ENCODE measurements around the gene PPM1J.

The PPM1J gene

DNA sequence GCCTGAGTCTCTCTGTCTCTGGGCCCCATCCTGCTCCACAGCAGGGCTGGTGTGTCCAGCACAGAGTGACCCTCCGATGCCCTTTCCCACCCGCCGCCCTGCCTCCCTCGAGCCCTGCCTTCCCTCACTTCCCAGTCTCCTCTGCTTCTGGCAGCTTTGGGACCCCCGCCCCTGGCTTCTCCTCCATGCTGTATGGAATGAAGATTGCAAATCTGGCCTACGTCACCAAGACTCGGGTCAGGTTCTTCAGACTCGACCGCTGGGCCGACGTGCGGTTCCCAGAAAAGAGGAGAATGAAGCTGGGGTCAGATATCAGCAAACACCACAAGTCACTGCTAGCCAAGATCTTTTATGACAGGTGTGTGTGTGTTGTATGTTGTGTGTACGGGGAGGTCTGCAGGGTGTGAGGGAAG, 26.3 kb downstream of the PPM1J start:
- no peak for DNase-seq (ENCODE audit: low read depth in 2 of 2)

DNA sequence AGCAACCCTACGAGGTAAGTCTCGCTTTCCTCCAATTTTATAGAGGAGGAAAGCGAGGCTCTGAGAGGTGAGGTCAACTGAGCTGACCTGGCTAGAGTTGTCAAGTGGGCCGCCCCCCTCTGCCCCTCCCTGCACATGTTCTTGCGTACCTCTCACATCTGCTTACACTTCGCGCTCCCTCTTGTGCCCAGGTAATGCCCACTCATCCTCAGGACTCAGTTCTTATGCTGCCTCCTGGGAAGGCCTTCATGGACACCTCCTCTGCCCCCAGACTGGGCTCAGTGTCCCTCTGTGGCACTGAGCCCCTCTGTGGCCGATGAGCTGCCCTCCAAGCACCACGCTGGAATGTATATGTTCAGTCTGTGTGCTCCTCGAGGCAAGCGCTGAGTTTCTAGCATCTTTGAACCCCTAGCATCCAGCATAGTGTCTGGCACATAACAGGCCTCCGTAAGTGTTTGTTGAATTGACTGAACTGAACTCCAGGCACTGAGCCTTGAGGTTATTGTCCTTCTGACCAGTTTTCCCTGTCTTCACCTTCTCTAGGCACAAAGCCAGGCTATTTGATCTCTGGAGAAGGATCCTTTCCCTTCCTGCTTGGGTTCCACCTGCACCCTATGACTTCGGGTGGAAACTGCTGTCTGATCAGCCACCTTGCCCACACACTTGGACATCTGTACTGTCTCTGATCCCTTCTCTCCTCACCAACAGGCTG, 27.2 kb downstream of the PPM1J start:
- DNase-seq (ENCODE audit: low read depth in 2 of 2): no peak

GRCh38 chr1:112687361-112687760, 27.8 kb downstream of the PPM1J start:
- no peak for DNase-seq (ENCODE audit: low read depth in 2 of 2)

DNA sequence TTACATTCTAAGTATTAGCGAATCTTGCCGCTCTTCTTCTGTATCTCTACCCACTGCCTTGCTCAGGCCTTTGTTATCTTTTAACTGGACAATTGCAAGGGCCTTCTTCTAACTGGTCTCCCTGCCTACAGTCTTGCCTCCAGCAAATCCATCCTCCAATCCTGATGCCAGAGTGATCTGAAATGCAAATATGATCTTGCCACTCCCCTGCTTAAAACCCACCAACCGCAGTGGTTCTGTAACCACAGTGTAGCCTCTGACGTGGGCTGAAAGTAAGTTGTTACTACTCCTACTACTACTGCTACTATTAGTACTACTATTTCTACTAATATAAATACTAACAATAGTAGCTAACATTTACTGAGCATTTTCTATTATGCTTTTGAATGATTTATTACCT, 28.3 kb downstream of the PPM1J start:
- no peak for DNase-seq (ENCODE audit: low read depth in 2 of 2)

GRCh38 chr1:112686417-112686816, 28.7 kb downstream of the PPM1J start:
- no peak for DNase-seq (ENCODE audit: low read depth in 2 of 2)

DNA sequence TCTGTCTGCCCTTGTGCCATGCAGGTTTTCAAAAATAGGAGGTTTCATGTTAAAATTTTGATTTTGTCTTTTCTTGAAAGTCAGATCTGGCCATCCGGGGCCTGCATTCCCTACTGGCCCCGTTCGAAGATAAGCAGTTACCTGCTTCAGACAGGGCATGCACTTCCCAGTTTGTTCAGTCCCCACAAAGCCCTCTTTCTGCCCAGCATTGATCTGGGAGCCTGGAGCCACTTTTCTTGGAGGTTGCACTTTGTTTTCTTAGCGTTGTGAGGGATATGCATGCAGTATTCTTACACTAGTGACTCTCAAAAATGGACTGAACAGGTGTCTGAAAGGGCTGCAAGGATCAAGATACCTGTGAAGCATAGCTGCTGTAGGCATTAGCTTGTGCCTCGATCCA, 29.2 kb downstream of the PPM1J start:
- no peak for DNase-seq (ENCODE audit: low read depth in 2 of 2)

DNA sequence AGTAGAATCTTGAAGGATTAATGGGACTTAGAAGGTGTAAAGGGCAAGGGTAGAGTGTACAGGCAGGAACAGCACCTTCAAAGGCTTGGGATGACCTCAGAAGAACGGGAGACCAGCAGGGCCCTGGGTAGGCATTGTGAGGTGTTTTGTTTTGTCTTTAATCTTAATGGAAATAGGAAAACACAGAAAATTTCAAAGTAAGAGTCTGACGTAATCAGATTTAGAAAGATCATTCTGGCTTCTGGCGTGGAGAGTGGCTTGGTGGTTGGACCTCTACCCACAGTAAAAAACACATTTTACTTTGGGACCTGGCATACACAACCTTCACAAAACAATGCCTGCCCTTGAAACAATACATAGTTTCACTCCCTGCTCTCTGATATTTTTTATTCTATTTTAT, 36.5 kb downstream of the PPM1J start:
- no peak for DNase-seq (ENCODE audit: low read depth in 2 of 2)

DNA sequence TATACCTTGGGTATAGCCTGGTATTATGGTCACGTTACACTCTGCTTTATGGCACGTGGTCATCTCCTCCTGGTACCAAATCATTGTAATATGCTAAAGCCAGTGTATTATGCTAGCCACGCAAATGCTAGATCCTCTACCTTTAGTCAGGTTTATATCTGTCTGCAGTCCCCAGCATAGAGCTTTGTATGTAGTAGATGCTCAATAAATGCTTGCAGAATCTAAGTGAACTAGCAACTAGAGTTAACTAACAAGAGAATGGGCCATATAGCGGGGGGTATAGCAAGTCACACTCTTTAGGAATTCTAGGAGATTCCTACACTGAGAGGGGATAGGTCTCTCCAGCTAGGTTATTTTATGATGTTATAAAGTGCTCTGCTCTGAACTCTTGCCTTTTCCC, 37.6 kb downstream of the PPM1J start:
- DNase-seq (ENCODE audit: low read depth in 2 of 2): no peak

GRCh38 chr1:112676543-112676942, 38.6 kb downstream of the PPM1J start:
- DNase-seq (ENCODE audit: low read depth in 2 of 2): no peak

- DNase-seq (ENCODE audit: low read depth in 2 of 2): no peak
Measured at GRCh38 chr1:112675728-112676381, 39.3 kb downstream of the PPM1J start.

GRCh38 chr1:112674986-112675727, 40.0 kb downstream of the PPM1J start:
- peak in 1 of 2 experiments; percentile 20 for DNase-seq (ENCODE audit: low read depth in 2 of 2)

GRCh38 chr1:112674440-112674985, 40.6 kb downstream of the PPM1J start, which contains the start of gene MOV10:
MOV10 (plus strand) TSS chr1:112674659; CDS start chr1:112674913, 254 bp downstream.
- DNase-seq (ENCODE audit: low read depth in 2 of 2): peak; percentile 7 to 59

- no peak for DNase-seq (ENCODE audit: low read depth in 2 of 2)
Measured at GRCh38 chr1:112673592-112674439, 41.3 kb downstream of the PPM1J start.

GRCh38 chr1:112672842-112673241, 42.3 kb downstream of the PPM1J start:
- DNase-seq (ENCODE audit: low read depth in 2 of 2): no peak

DNA sequence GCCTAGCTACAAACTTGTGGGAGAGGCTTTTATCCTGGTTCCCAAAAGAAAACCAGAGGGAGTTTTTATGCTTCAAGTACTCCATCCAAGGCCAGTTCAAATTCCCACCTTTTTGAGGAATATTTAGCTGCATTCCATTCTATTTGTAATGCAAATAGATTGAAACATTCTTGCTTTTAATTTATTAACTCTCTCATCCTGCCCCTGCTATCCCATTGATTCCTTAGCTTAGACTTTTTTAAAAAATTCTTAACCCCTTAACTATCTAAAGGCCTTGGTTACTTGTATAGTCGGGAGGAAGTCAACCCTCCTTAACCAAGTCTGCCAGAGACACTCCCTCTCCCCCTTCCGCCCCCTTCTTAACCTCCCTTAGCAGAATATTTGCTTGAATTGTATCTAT, 43.1 kb downstream of the PPM1J start:
- no peak for DNase-seq (ENCODE audit: low read depth in 2 of 2)

GRCh38 chr1:112666946-112667345, 48.2 kb downstream of the PPM1J start:
- no peak for DNase-seq (ENCODE audit: low read depth in 2 of 2)

DNA sequence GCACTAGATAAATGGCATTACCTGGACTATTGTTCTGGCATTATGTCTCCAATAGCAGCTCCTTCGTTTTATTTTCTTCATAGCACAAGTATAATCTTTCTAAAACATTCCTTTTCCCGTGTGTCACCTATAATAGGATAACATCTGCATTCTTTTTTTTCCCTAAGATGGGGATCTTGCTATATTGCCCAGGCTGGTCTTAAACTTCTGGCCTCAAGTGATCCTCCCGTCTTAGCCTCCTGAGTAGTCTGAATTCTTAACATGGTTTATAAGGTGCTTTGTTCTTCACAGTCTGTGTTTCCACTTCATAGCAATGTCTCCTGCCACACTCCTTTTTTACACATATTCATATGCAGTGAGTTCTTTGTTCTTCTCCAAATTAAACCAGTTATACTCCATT, 49.3 kb downstream of the PPM1J start:
- DNase-seq (ENCODE audit: low read depth in 2 of 2): no peak

Data from stimulated activated CD4-positive, alpha-beta T cell treated with anti-CD3 and anti-CD28 coated beads, Interleukin-12 subunit alpha, Interleukin-12 subunit beta, amount 100 ng/mL, for 24 hours (primary cell).